GM12878 (cell line): ENCODE data around the gene IRF2BP1. TPM values are rescaled to one million over a fixed set of nuclear protein-coding genes. Genes with fewer than 3 reads are reported as not detected.
A peak's percentile ranks its signal among the peaks of the same experiment; 100 is the strongest.

Experiments
- CHD1 ChIP-seq: IDR thresholded peaks from 2 replicates; pipeline ENCODE4 v1.6.1; 2012; ENCODE audit warnings: low read depth, low read length, improper control_type of control experiment
- CHD2 ChIP-seq: IDR thresholded peaks from 2 replicates; pipeline ENCODE4 v1.6.1; 2011; ENCODE audit warnings: low read depth, low read length, improper control_type of control experiment, borderline replicate concordance
- CREM ChIP-seq: IDR thresholded peaks from 2 replicates; pipeline ENCODE4 v1.6.1; 2014; ENCODE audit warnings: antibody characterized with exemption, low read depth
- CUX1 ChIP-seq: IDR thresholded peaks from 2 replicates; pipeline ENCODE4 v1.6.1; 2012; ENCODE audit warnings: improper control_type of control experiment, low read depth, low read length; ENCODE audit not compliant: insufficient replicate concordance
- E2F8 ChIP-seq: fragments of 450-650 bp; IDR thresholded peaks from 2 replicates; pipeline ENCODE4 v1.6.1; 2018; ENCODE audit warnings: mild to moderate bottlenecking, low read depth, moderate library complexity; ENCODE audit not compliant: partially characterized antibody
- EED ChIP-seq: sonication (generic); IDR thresholded peaks from 2 replicates; pipeline ENCODE4 v1.6.1; 2016; ENCODE audit warnings: antibody characterized with exemption, low read depth
- IKZF1 ChIP-seq: fragments of 450-650 bp; conservative IDR thresholded peaks from 2 replicates; pipeline ENCODE4 v1.6.1; 2017; ENCODE audit warnings: antibody characterized with exemption, mild to moderate bottlenecking
- KDM1A ChIP-seq: fragments of 200-600 bp; sonication (generic); IDR thresholded peaks from 2 replicates; pipeline ENCODE4 v1.6.1; 2016; ENCODE audit warnings: borderline replicate concordance
- KLF5 ChIP-seq: fragments of 450-650 bp; IDR thresholded peaks from 2 replicates; pipeline ENCODE4 v1.6.1; 2014; ENCODE audit warnings: mild to moderate bottlenecking; ENCODE audit not compliant: partially characterized antibody
- MEF2B ChIP-seq: fragments of 450-650 bp; IDR thresholded peaks from 2 replicates; pipeline ENCODE4 v1.6.1; 2018; ENCODE audit warnings: mild to moderate bottlenecking, moderate library complexity; ENCODE audit not compliant: partially characterized antibody, poor library complexity, severe bottlenecking
- NFXL1 ChIP-seq: fragments of 450-650 bp; IDR thresholded peaks from 2 replicates; pipeline ENCODE4 v1.6.1; 2017; ENCODE audit warnings: antibody characterized with exemption, mild to moderate bottlenecking, borderline replicate concordance
- SMAD1 ChIP-seq: fragments of 450-650 bp; IDR thresholded peaks from 2 replicates; pipeline ENCODE4 v1.6.1; 2018; ENCODE audit warnings: mild to moderate bottlenecking, low read depth; ENCODE audit not compliant: partially characterized antibody
- SP1 ChIP-seq: IDR thresholded peaks from one replicate; pipeline ENCODE4 v1.6.1; 2011; ENCODE audit warnings: low read depth, low read length
- WRNIP1 ChIP-seq: IDR thresholded peaks from 2 replicates; pipeline ENCODE4 v1.6.1; 2011; ENCODE audit warnings: low read depth, low read length, improper control_type of control experiment, borderline replicate concordance
- ZBED1 ChIP-seq: IDR thresholded peaks from 2 replicates; pipeline ENCODE4 v1.6.1; 2016; ENCODE audit warnings: borderline replicate concordance
- ZSCAN29 ChIP-seq: fragments of 450-650 bp; IDR thresholded peaks from 2 replicates; pipeline ENCODE4 v1.6.1; 2017; ENCODE audit warnings: mild to moderate bottlenecking, moderate library complexity
- polyA plus RNA-seq, 11 experiments: library from polyadenylated mRNA; depleted of rRNA in 4 of 11; unstranded in 6 of 11; stranded (reverse) in 5 of 11; fragments of >200 nt; fragmentation: Nextera tagmentation in 4 of 11; fragmentation: Illumina TruSeq in 1 of 11; extraction: Ambion mirVana in 4 of 11; extraction: Trizol in 1 of 11; gene quantifications; 1 replicate in 1 of 11; 2 replicates in 10 of 11; pipeline versions ENCODE4 v1.2.1 to v1.2.3, GENCODE V29; 2011 to 2016; ENCODE audit warnings: inconsistent platforms in 2 of 11, missing spikeins in 2 of 11, low read depth in 1 of 11
- total RNA-seq, 4 experiments: library from RNA; depleted of rRNA in 3 of 4; stranded (reverse); fragments of >200 nt in 3 of 4; fragmentation: Illumina TruSeq in 1 of 4; extraction: Trizol in 1 of 4; gene quantifications; 2 replicates each; pipeline versions ENCODE4 v1.2.1 to v1.2.3, GENCODE V29; 2013 to 2021
- TF ChIP-seq, protein P1 (sequence below): IDR thresholded peaks from 2 replicates; pipeline ENCODE4 v1.6.1; 2011; ENCODE audit warnings: borderline replicate concordance, low read depth, mild to moderate bottlenecking, moderate library complexity, low read length; ENCODE audit not compliant: insufficient read depth, poor library complexity, severe bottlenecking
- TF ChIP-seq, protein P2 (sequence below): fragments of 450-650 bp; IDR thresholded peaks from 2 replicates; pipeline ENCODE4 v1.6.1; 2018; ENCODE audit warnings: borderline replicate concordance, mild to moderate bottlenecking; ENCODE audit not compliant: partially characterized antibody

IRF2BP1 gene
- total and polyA plus RNA-seq, 10 of the 15 experiments (the other 5 are each of a cell fraction or from before 2014, with no cell fraction given) = 0.31 to 24.4 (median 4.4) TPM

DNA sequence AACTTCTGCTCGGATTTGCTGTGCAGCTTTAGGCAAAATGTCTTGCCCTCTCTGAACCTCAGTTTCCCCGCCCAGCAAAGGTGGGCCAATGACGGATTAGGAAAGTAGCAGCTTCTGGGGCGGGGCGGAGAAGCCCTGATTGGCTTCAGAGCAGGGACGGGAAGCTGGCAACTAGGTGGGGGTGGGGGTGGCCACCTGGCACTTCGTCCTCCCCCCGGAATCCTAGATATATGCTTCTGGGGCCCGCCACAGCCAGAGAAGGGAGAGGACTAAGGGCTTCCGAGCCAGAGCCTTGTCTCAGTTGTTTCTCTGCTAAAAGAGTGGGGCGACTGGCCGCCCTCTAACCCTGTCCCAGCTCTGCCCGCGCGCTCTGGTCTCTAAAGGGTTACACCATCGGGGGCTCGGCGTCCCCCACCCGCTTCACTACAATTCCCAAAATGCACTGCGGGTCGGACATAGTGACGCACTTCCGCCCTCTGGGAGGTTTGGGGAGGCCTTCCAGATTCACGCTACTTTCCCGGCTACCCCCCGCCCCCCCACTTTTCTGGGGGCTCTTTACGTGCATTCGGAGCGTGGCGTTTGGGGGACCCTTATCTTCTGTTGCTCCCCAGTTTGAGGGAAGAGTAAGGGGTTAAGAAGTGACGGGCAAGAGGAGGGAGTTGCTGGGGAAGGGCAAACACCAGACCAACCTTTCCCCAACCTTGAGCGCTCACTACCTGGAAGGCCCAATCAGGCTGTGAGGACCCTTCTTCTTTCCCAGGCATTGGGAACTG lies 672 bp upstream of the IRF2BP1 start (continued):
- TF ChIP-seq EED (no peak), SP1 (peak; percentile 26), IKZF1 (peak; percentile 76), CHD1 (no peak), CREM (peak; percentile 96), NFXL1 (peak; percentile 98), ZSCAN29 (no peak), CHD2 (peak; percentile 69; the same call in 1 of the 2 replicates), SMAD1 (peak; percentile 21), E2F8 (no peak), KDM1A (no peak), MEF2B (peak; percentile 17), CUX1 (no peak), ZBED1 (no peak), KLF5 (peak; percentile 80), WRNIP1 (no peak)
- TF ChIP-seq, protein P1, sequence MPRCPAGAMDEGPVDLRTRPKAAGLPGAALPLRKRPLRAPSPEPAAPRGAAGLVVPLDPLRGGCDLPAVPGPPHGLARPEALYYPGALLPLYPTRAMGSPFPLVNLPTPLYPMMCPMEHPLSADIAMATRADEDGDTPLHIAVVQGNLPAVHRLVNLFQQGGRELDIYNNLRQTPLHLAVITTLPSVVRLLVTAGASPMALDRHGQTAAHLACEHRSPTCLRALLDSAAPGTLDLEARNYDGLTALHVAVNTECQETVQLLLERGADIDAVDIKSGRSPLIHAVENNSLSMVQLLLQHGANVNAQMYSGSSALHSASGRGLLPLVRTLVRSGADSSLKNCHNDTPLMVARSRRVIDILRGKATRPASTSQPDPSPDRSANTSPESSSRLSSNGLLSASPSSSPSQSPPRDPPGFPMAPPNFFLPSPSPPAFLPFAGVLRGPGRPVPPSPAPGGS = peak; percentile 12
- TF ChIP-seq, protein P2, sequence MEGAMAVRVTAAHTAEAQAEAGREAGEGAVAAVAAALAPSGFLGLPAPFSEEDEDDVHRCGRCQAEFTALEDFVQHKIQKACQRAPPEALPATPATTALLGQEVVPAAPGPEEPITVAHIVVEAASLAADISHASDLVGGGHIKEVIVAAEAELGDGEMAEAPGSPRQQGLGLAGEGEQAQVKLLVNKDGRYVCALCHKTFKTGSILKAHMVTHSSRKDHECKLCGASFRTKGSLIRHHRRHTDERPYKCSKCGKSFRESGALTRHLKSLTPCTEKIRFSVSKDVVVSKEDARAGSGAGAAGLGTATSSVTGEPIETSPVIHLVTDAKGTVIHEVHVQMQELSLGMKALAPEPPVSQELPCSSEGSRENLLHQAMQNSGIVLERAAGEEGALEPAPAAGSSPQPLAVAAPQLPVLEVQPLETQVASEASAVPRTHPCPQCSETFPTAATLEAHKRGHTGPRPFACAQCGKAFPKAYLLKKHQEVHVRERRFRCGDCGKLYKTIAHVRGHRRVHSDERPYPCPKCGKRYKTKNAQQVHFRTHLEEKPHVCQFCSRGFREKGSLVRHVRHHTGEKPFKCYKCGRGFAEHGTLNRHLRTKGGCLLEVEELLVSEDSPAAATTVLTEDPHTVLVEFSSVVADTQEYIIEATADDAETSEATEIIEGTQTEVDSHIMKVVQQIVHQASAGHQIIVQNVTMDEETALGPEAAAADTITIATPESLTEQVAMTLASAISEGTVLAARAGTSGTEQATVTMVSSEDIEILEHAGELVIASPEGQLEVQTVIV = peak; percentile 47
